GM12864 (cell line): ENCODE results near the gene TBC1D10B.
"Not testable (repeated sequence)": the region's sequence is repeated elsewhere in the genome, so short reads cannot be mapped to it uniquely, and the experiment has no call there.

Experiments used
- DNase-seq: peaks from one replicate; pipeline ENCODE4 v3.0.0-alpha.2; 2011; ENCODE audit warnings: low read depth
- H3K4me3 ChIP-seq: 2 replicates; pipeline ENCODE4 v1.5.1; 2011; ENCODE audit warnings: mild to moderate bottlenecking, low read depth, low read length, control low read depth
- TF ChIP-seq, protein P1 (sequence below): IDR thresholded peaks from 2 replicates; pipeline ENCODE4 v1.5.1; 2011; ENCODE audit warnings: low read depth, mild to moderate bottlenecking, moderate library complexity, low read length, control low read depth, inconsistent platforms; ENCODE audit errors: missing control alignments

TBC1D10B gene

DNA sequence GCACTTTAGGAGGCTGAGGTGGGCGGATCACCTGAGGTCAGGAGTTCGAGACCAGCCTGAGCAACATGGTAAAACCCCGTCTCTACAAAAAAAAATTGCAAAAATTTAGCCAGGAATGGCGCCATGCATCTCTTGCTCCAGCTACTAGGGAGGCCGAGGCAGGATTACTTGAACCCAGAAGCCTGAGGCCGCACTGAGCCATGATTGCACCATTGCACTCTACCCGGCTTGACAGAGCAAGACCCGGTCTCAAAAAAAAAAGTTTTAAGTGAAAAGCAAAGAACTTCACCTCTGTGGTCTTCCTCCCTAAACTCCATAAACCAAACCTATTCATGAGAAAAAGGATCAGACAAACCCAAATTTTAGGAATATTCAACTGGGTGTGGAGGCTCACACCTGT, 22.2 kb downstream of the TBC1D10B start:
- H3K4me3 ChIP-seq, result no peak overlapping the region
- no peak for DNase-seq
- TF ChIP-seq, protein P1, sequence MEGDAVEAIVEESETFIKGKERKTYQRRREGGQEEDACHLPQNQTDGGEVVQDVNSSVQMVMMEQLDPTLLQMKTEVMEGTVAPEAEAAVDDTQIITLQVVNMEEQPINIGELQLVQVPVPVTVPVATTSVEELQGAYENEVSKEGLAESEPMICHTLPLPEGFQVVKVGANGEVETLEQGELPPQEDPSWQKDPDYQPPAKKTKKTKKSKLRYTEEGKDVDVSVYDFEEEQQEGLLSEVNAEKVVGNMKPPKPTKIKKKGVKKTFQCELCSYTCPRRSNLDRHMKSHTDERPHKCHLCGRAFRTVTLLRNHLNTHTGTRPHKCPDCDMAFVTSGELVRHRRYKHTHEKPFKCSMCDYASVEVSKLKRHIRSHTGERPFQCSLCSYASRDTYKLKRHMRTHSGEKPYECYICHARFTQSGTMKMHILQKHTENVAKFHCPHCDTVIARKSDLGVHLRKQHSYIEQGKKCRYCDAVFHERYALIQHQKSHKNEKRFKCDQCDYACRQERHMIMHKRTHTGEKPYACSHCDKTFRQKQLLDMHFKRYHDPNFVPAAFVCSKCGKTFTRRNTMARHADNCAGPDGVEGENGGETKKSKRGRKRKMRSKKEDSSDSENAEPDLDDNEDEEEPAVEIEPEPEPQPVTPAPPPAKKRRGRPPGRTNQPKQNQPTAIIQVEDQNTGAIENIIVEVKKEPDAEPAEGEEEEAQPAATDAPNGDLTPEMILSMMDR, result no peak

DNA sequence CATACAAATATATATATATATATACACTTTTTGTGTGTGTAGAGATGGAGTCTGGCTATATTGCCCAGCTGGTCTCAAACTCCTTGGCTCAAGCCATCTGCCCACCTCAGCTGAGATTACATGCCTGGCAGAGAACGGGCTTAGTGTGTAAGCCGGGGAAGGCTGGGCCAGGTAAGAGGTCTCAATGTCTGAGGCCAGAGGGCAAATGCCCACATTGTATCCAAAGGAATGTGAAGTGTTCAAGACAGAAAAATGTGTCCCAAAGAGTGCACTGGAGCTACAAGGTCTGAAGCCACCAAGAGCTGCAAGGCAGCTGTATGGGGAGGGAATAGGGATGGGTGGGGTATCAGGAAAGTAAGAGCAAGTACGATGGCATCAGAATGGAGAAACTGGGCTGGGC, 24.0 kb downstream of the TBC1D10B start:
- no peak for DNase-seq
- H3K4me3 ChIP-seq, result no peak overlapping the region
- TF ChIP-seq, protein P1, result no peak

GRCh38 chr16:30343491-30343820, 26.8 kb downstream of the TBC1D10B start:
- not testable (repeated sequence) for DNase-seq, H3K4me3 ChIP-seq

- no peak overlapping the region for H3K4me3 ChIP-seq
- DNase-seq, result no peak
- TF ChIP-seq, protein P1, result no peak
These were observed 27.4 kb downstream of the TBC1D10B start for GRCh38 chr16:30342751-30343490.

- DNase-seq, H3K4me3 ChIP-seq: not testable (repeated sequence)
These were observed 28.3 kb downstream of the TBC1D10B start for GRCh38 chr16:30341971-30342370.

DNA sequence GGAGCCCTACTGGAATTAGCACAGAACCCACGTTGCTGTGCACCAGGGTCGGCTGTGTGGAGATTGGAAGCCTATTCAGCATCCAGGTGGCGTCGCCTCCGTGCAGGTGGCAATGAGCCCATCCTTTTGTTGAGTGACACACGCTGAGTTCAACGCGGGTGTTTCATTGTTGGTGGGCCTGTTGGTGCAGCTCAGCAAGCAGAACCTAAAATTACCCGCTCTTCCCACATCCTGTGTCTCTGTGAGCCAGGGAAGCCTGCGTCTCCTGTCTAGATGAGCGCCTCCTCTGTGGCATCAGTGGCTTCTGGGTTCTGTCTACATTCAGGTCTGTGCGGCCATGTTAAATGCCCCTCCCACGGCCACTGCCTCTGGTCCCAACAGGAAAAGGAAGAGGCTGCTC, 29.7 kb downstream of the TBC1D10B start:
- TF ChIP-seq, protein P1, result no peak
- DNase-seq, result no peak
- no peak overlapping the region for H3K4me3 ChIP-seq

DNA sequence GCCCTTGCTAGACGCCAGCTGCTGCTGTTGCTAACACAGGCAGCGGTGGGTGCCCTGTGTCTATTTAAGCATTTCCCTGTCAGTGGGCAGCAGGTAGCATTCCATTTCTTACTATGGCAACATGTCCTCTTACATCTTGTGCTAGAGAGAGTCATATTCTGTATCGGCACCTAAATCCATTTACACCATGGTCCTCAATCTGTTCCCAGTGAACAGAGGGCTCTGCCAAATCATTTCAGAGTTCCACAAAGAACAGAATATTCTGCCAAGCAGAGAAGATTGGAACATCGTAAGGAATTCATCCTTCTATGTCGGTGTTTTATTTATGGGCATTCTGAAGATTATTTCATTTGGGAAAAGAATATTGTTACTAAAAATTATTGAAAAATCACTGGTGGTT, 31.6 kb downstream of the TBC1D10B start:
- not testable (repeated sequence) for H3K4me3 ChIP-seq, DNase-seq

GRCh38 chr16:30337964-30338357, 32.3 kb downstream of the TBC1D10B start:
- H3K4me3 ChIP-seq, DNase-seq: not testable (repeated sequence)

GRCh38 chr16:30335598-30336474, 34.5 kb downstream of the TBC1D10B start:
- DNase-seq, result no peak
- peak overlapping the region; percentile 84 for H3K4me3 ChIP-seq
- TF ChIP-seq, protein P1, result no peak

GRCh38 chr16:30335028-30335597, 35.2 kb downstream of the TBC1D10B start:
- not testable (repeated sequence) for DNase-seq
- peak overlapping the region; percentile 84 for H3K4me3 ChIP-seq

DNA sequence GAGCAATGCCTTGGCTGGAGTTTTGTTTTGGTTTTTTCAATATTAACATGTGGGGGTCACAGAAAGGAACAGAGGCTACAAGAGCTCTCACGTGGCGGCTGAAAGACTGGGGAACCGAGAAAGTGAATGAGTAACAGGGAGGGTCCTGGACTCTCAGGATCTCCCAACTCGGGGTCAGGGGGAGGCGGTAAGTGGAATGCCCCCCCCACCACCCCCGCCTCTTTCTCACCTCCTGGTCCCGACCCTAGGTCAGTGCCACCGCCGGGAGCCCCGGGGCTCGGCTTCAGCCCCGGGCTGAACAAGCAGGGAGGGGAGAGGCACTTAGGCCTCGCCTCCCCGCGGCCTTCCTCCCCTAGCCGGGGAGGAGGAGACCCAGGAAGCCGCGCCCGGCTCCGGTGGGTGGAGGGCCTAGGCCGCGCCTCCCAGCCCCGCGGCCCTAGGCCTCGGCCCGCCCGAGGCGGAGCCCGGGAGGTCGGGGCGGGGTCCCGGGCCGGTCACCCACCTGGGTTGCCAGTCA, 35.8 kb downstream of the TBC1D10B start:
- not testable (repeated sequence) for DNase-seq
- peak overlapping the region; percentile 84 for H3K4me3 ChIP-seq

GRCh38 chr16:30324220-30324619, 46.1 kb downstream of the TBC1D10B start:
- DNase-seq, H3K4me3 ChIP-seq: not testable (repeated sequence)
